Mesenchymal stem cell (in vitro differentiated cells and primary cell): Measurements from ENCODE around the gene TFPT.

Experiments used
- DNase-seq: peaks from one replicate; pipeline ENCODE4 v3.0.0-alpha.2; 2013
- H2AFZ ChIP-seq: one replicate; pipeline ENCODE4 v1.6.1; 2013; ENCODE audit warnings: low read depth, mild to moderate bottlenecking, control low read depth, inconsistent platforms, low read length, moderate library complexity
- H2AK5ac ChIP-seq: 2 replicates; pipeline ENCODE4 v1.6.1; 2013; ENCODE audit warnings: low read length, moderate library complexity, mild to moderate bottlenecking, inconsistent platforms; ENCODE audit not compliant: severe bottlenecking
- H2BK120ac ChIP-seq: one replicate; pipeline ENCODE4 v1.6.1; 2013; ENCODE audit warnings: low read depth, mild to moderate bottlenecking, inconsistent platforms, low read length, moderate library complexity
- H2BK12ac ChIP-seq, 2 experiments: one replicate each; pipeline ENCODE4 v1.6.1; 2013; ENCODE audit warnings: inconsistent platforms in 2 of 2, low read length in 2 of 2, mild to moderate bottlenecking in 2 of 2, moderate library complexity in 2 of 2, control low read depth in 1 of 2
- H2BK15ac ChIP-seq: one replicate; pipeline ENCODE4 v1.6.1; 2013; ENCODE audit warnings: mild to moderate bottlenecking, low read depth, inconsistent platforms; ENCODE audit not compliant: poor library complexity, severe bottlenecking
- H2BK5ac ChIP-seq: 2 replicates; pipeline ENCODE4 v1.6.1; 2013; ENCODE audit warnings: low read depth, mild to moderate bottlenecking, low read length, control low read depth, inconsistent platforms; ENCODE audit not compliant: poor library complexity, severe bottlenecking
- H3K14ac ChIP-seq, 2 experiments: one replicate each; pipeline ENCODE4 v1.6.1; 2013; ENCODE audit warnings: inconsistent platforms in 2 of 2, low read length in 2 of 2, control low read depth in 1 of 2, mild to moderate bottlenecking in 1 of 2, moderate library complexity in 1 of 2
- H3K18ac ChIP-seq, 2 experiments: one replicate each; pipeline ENCODE4 v1.6.1; 2013; ENCODE audit warnings: inconsistent platforms in 2 of 2, low read length in 2 of 2, control low read depth in 1 of 2, low read depth in 1 of 2, mild to moderate bottlenecking in 1 of 2
- H3K23ac ChIP-seq, 2 experiments: one replicate each; pipeline ENCODE4 v1.6.1; 2013; ENCODE audit warnings: inconsistent platforms in 2 of 2, low read length in 2 of 2, mild to moderate bottlenecking in 2 of 2, moderate library complexity in 2 of 2, control low read depth in 1 of 2
- H3K27ac ChIP-seq: 2 replicates; pipeline ENCODE4 v1.5.1; 2013; ENCODE audit warnings: mild to moderate bottlenecking, moderate library complexity, low read length, control low read depth, inconsistent platforms; ENCODE audit not compliant: poor library complexity, severe bottlenecking
- H3K27me3 ChIP-seq, 2 experiments: 2 replicates each; pipeline versions ENCODE4 v1.6.1 to v1.7.0; 2013; ENCODE audit warnings: low read length in 2 of 2, mild to moderate bottlenecking in 2 of 2, moderate library complexity in 2 of 2, control low read depth in 1 of 2, inconsistent platforms in 1 of 2; ENCODE audit not compliant: control insufficient read depth in 1 of 2, insufficient read depth in 1 of 2
- H3K36me3 ChIP-seq, 2 experiments: 2 replicates each; pipeline versions ENCODE4 v1.6.1 to v1.7.0; 2013; ENCODE audit warnings: low read length in 2 of 2, control low read depth in 1 of 2, inconsistent platforms in 1 of 2, low read depth in 1 of 2, mild to moderate bottlenecking in 1 of 2; ENCODE audit not compliant: insufficient read depth in 2 of 2, control insufficient read depth in 1 of 2
- H3K4ac ChIP-seq, 2 experiments: one replicate each; pipeline ENCODE4 v1.6.1; 2013; ENCODE audit warnings: inconsistent platforms in 2 of 2, low read length in 2 of 2, mild to moderate bottlenecking in 2 of 2, moderate library complexity in 2 of 2, control low read depth in 1 of 2, low read depth in 1 of 2
- H3K4me1 ChIP-seq: 2 replicates; pipeline ENCODE4 v1.6.1; 2013; ENCODE audit warnings: low read depth, low read length, control low read depth; ENCODE audit not compliant: control insufficient read depth, insufficient read depth
- H3K4me2 ChIP-seq: 2 replicates; pipeline ENCODE4 v1.6.1; 2013; ENCODE audit warnings: low read length, mild to moderate bottlenecking, inconsistent platforms; ENCODE audit not compliant: poor library complexity, severe bottlenecking
- H3K4me3 ChIP-seq, 2 experiments: 2 replicates each; pipeline versions ENCODE4 v1.5.1 to v1.7.0; 2013; ENCODE audit warnings: low read length in 2 of 2, mild to moderate bottlenecking in 2 of 2, control low read depth in 1 of 2, low read depth in 1 of 2; ENCODE audit not compliant: insufficient read depth in 1 of 2
- H3K79me1 ChIP-seq: replicated peaks from 2 replicates; pipeline ENCODE4 v1.6.1; 2013; ENCODE audit warnings: mild to moderate bottlenecking, control low read depth, low read length, inconsistent platforms; ENCODE audit not compliant: poor library complexity, severe bottlenecking
- H3K9ac ChIP-seq: 2 replicates; pipeline ENCODE4 v1.7.0; 2013; ENCODE audit warnings: mild to moderate bottlenecking, low read length, moderate library complexity
- H3K9me3 ChIP-seq: 2 replicates; pipeline ENCODE4 v1.7.0; 2013; ENCODE audit warnings: mild to moderate bottlenecking, low read length; ENCODE audit not compliant: control insufficient read depth
- H4K8ac ChIP-seq: one replicate; pipeline ENCODE4 v1.6.1; 2013; ENCODE audit warnings: inconsistent platforms, mild to moderate bottlenecking, low read length, moderate library complexity
- H4K91ac ChIP-seq: one replicate; pipeline ENCODE4 v1.6.1; 2013; ENCODE audit warnings: mild to moderate bottlenecking, low read length, inconsistent platforms
- WGBS: methylation state at CpG from one replicate; pipeline ENCODE4 v1.1.7; 2013; ENCODE audit warnings: mixed read lengths; 5-methylcytosine and 5-hydroxymethylcytosine counted together

The TFPT gene

DNA sequence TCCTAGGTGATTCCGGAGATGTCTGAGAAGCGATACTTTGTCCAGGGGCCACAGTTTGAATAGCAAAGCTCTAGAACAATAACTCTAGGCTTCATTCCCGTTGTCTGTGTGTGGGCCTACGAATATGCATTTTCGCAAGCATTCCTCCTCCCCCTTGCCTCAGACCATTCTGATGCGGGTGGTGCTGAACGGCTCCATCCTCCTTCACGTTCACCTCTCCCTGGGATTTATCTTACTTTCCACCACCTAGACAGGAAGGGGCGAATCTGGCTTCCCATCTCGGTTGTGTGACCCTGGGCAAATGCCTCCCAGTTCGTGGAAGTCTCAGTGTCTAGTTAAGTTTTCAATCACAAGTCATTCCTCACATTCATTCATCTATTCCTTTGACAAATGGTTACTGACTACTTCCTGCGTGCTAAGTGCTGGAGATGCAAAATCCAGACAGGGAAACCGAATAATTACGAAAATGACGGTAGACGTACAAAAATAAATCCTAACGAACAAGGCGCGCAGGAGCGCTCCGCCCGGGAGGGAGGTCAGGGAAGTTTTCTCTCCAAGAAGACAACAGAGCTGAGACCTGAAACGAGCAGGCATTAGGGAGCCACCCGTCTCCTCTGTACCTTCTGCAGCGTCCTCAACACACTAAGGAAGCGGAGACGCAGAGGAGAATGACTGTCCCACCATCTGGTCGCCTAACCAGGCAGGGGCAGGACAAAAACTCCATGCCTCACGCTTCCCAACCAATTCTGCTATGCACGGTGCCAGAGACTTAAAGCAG is 20.8 kb upstream of the TFPT start:
- DNase-seq = no peak
- peak overlapping the region; percentile 45 to 82 for H3K4me3 ChIP-seq

GRCh38 chr19:54133957-54134590 is 18.6 kb upstream of the TFPT start:
- H3K79me1 ChIP-seq = no peaks in the 10 kb centered on the region
- H3K9ac ChIP-seq = no peak overlapping the region
- H3K27ac ChIP-seq = no peak overlapping the region
- no peak overlapping the region for H2BK5ac ChIP-seq
- H3K14ac ChIP-seq = no peak overlapping the region
- 74% methylated on average over 2 of the region's 2 CpGs for WGBS
- H3K23ac ChIP-seq = no peak overlapping the region
- H4K91ac ChIP-seq = no peak overlapping the region
- no peak overlapping the region for H2BK120ac ChIP-seq
- no peak overlapping the region for H2AK5ac ChIP-seq
- H3K9me3 ChIP-seq = no peaks in the 10 kb centered on the region
- H2BK15ac ChIP-seq = no peak overlapping the region
- H2AFZ ChIP-seq = no peak overlapping the region
- H2BK12ac ChIP-seq = no peak overlapping the region
- H3K27me3 ChIP-seq = no peaks in the 10 kb centered on the region
- H3K4ac ChIP-seq = no peak overlapping the region
- H3K36me3 ChIP-seq = peaks cover 24 to 31% of the 10 kb centered on the region in 2 experiments
- H4K8ac ChIP-seq = no peak overlapping the region
- DNase-seq = no peak
- no peak overlapping the region for H3K4me2 ChIP-seq
- H3K18ac ChIP-seq = no peak overlapping the region
- no peak overlapping the region for H3K4me3 ChIP-seq
- peaks cover 10% of the 10 kb centered on the region for H3K4me1 ChIP-seq

More for the DNA sequence above, 20.8 kb upstream of the TFPT start:
- Histone ChIP-seq H2AK5ac (no peak overlapping the region), H2BK12ac (no peak overlapping the region), H3K4me2 (peak overlapping the region; percentile 88), H3K9me3 (no peaks in the 10 kb centered on the region), H3K9ac (peak overlapping the region; percentile 68), H3K27ac (peak overlapping the region; percentile 9), H3K14ac (no peak overlapping the region), H2BK15ac (no peak overlapping the region), H2BK120ac (no peak overlapping the region), H3K36me3 (peaks cover 22 to 32% of the 10 kb centered on the region in 2 experiments), H4K91ac (no peak overlapping the region), H3K18ac (no peak overlapping the region), H4K8ac (no peak overlapping the region), H2BK5ac (no peak overlapping the region), H3K4me1 (peaks cover 26% of the 10 kb centered on the region), H3K23ac (no peak overlapping the region), H3K79me1 (no peaks in the 10 kb centered on the region), H3K27me3 (no peaks in the 10 kb centered on the region), H2AFZ (peak overlapping the region; percentile 39), H3K4ac (no peak overlapping the region)
- WGBS = 2% methylated on average over 30 of the region's 30 CpGs

GRCh38 chr19:54133312-54133956 is 18.0 kb upstream of the TFPT start:
- Histone ChIP-seq H3K23ac (no peak overlapping the region), H3K4ac (no peak overlapping the region), H2BK12ac (no peak overlapping the region), H2BK120ac (no peak overlapping the region), H3K4me3 (no peak overlapping the region), H4K8ac (no peak overlapping the region), H3K27ac (no peak overlapping the region), H3K36me3 (peaks cover 27 to 34% of the 10 kb centered on the region in 2 experiments), H3K9ac (no peak overlapping the region), H3K14ac (no peak overlapping the region), H3K4me1 (peaks cover 4% of the 10 kb centered on the region), H2BK5ac (no peak overlapping the region), H3K4me2 (no peak overlapping the region), H2BK15ac (no peak overlapping the region), H2AFZ (no peak overlapping the region), H3K9me3 (no peaks in the 10 kb centered on the region), H3K18ac (no peak overlapping the region), H2AK5ac (no peak overlapping the region), H4K91ac (no peak overlapping the region), H3K79me1 (no peaks in the 10 kb centered on the region), H3K27me3 (no peaks in the 10 kb centered on the region)
- 93% methylated on average over 10 of the region's 10 CpGs for WGBS
- DNase-seq = peak; percentile 67

DNA sequence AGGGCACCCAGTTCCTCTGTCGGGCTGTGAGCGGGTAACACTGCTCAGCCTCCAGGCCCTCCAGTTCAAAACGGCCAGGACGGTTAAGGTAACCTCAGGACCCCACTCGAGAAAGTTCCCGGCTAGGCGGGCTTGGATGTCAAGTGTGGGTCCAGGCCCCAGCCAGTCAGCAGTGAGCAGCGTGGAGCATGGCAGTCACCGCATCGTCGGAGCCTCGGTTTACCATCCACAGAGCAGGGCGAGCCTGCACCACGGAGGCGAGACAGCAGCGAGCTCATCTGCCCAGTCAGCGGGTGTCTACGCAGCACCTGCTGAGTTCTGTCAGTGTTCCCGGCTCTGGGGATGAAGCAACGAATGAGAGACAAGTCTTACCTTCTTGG is 14.2 kb upstream of the TFPT start:
- Histone ChIP-seq H2BK12ac (no peak overlapping the region), H3K36me3 (peaks cover 58 to 72% of the 10 kb centered on the region in 2 experiments), H3K4ac (no peak overlapping the region), H2BK120ac (no peak overlapping the region), H3K14ac (no peak overlapping the region), H3K4me2 (no peak overlapping the region), H3K9me3 (no peaks in the 10 kb centered on the region), H3K79me1 (peaks cover 2% of the 10 kb centered on the region), H3K27me3 (no peaks in the 10 kb centered on the region), H3K9ac (no peak overlapping the region), H4K91ac (no peak overlapping the region), H3K18ac (no peak overlapping the region), H3K27ac (no peak overlapping the region), H2AK5ac (no peak overlapping the region), H4K8ac (no peak overlapping the region), H2AFZ (no peak overlapping the region), H3K4me1 (no peaks in the 10 kb centered on the region), H3K23ac (no peak overlapping the region), H2BK15ac (no peak overlapping the region), H3K4me3 (no peak overlapping the region), H2BK5ac (no peak overlapping the region)
- DNase-seq = no peak
- WGBS = 97% methylated on average over 20 of the region's 20 CpGs
